HCT116 (cell line): ENCODE results near the gene USP28.

Experiments
- CTCF ChIP-seq, 3 experiments: fragments of 200-600 bp in 1 of 3; sonication (generic) in 1 of 3; IDR thresholded peaks in 2 of 3; conservative IDR thresholded peaks in 1 of 3; 2 replicates each; pipeline ENCODE4 v1.5.1; 2012 to 2017; ENCODE audit warnings: low read depth in 2 of 3, low read length in 2 of 3, antibody characterized with exemption in 1 of 3, borderline replicate concordance in 1 of 3, control low read depth in 1 of 3, mild to moderate bottlenecking in 1 of 3, mixed read lengths in 1 of 3, mixed run types in 1 of 3, moderate library complexity in 1 of 3; ENCODE audit not compliant: insufficient read depth in 1 of 3
- EZH2 ChIP-seq: fragments of 200-600 bp; sonication (generic); IDR thresholded peaks from 2 replicates; pipeline ENCODE4 v1.6.1; 2017; ENCODE audit warnings: antibody characterized with exemption, mixed run types
- MAX ChIP-seq: IDR thresholded peaks from 2 replicates; pipeline ENCODE4 v1.6.1; 2012
- POLR2A ChIP-seq: IDR thresholded peaks from 2 replicates; pipeline ENCODE4 v1.7.0; 2011; ENCODE audit warnings: borderline replicate concordance; ENCODE audit not compliant: insufficient read depth, insufficient read length; ENCODE audit errors: extremely low read depth
- RAD21 ChIP-seq: IDR thresholded peaks from 2 replicates; pipeline ENCODE4 v1.6.1; 2012; ENCODE audit warnings: low read depth, mild to moderate bottlenecking
- TF ChIP-seq, protein P1 (sequence below): IDR thresholded peaks from 2 replicates; pipeline ENCODE4 v1.6.1; 2012; ENCODE audit warnings: low read depth

- no peak for TF ChIP-seq POLR2A
- no peak for TF ChIP-seq EZH2
- TF ChIP-seq, protein P1, sequence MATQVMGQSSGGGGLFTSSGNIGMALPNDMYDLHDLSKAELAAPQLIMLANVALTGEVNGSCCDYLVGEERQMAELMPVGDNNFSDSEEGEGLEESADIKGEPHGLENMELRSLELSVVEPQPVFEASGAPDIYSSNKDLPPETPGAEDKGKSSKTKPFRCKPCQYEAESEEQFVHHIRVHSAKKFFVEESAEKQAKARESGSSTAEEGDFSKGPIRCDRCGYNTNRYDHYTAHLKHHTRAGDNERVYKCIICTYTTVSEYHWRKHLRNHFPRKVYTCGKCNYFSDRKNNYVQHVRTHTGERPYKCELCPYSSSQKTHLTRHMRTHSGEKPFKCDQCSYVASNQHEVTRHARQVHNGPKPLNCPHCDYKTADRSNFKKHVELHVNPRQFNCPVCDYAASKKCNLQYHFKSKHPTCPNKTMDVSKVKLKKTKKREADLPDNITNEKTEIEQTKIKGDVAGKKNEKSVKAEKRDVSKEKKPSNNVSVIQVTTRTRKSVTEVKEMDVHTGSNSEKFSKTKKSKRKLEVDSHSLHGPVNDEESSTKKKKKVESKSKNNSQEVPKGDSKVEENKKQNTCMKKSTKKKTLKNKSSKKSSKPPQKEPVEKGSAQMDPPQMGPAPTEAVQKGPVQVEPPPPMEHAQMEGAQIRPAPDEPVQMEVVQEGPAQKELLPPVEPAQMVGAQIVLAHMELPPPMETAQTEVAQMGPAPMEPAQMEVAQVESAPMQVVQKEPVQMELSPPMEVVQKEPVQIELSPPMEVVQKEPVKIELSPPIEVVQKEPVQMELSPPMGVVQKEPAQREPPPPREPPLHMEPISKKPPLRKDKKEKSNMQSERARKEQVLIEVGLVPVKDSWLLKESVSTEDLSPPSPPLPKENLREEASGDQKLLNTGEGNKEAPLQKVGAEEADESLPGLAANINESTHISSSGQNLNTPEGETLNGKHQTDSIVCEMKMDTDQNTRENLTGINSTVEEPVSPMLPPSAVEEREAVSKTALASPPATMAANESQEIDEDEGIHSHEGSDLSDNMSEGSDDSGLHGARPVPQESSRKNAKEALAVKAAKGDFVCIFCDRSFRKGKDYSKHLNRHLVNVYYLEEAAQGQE: no peak
- TF ChIP-seq MAX: no peak
- TF ChIP-seq CTCF (IDR thresholded peaks at IDR 0.05 in 2 of 3, conservative IDR thresholded peaks at IDR 0.05 in 1 of 3; ENCODE audit: borderline replicate concordance in 1 of 3, insufficient read depth in 1 of 3, low read depth in 2 of 3, low read length in 2 of 3): no peak
- no peak for TF ChIP-seq RAD21
These were observed 44.1 kb downstream of the USP28 start for GRCh38 chr11:113831314-113831713.
